GM23338 (cell line): ENCODE data around the gene C1orf50. TPM values are rescaled to one million over a fixed set of nuclear protein-coding genes. Genes with fewer than 3 reads are reported as not detected.

Experiments used
- ATAC-seq: fragments of 200-7000 bp; cut with Tn5 transposase; 3 replicates; pipeline ENCODE4 v1.9.1; 2020
- DNase-seq: peaks from one replicate; pipeline ENCODE4 v3.0.0-alpha.2; 2015; ENCODE audit warnings: low spot score
- H2AFZ ChIP-seq: fragments of 200-600 bp; sonication (generic); 2 replicates; pipeline ENCODE4 v1.8.0; 2016; ENCODE audit warnings: antibody characterized with exemption, mild to moderate bottlenecking, moderate library complexity
- H3F3A ChIP-seq: fragments of 200-600 bp; sonication (generic); replicated peaks from 2 replicates; pipeline ENCODE4 v1.8.0; 2017; ENCODE audit warnings: antibody characterized with exemption, mixed run types, low read depth
- H3K27ac ChIP-seq: fragments of 200-600 bp; sonication (generic); 2 replicates; pipeline ENCODE4 v1.6.1; 2016; ENCODE audit warnings: low read depth
- H3K27me3 ChIP-seq: fragments of 200-600 bp; sonication (generic); 2 replicates; pipeline ENCODE4 v1.8.0; 2016; ENCODE audit warnings: mild to moderate bottlenecking, mixed run types, moderate library complexity; ENCODE audit not compliant: insufficient read depth
- H3K36me3 ChIP-seq: fragments of 200-600 bp; sonication (generic); 2 replicates; pipeline ENCODE4 v1.8.0; 2016; ENCODE audit warnings: mild to moderate bottlenecking; ENCODE audit not compliant: insufficient read depth
- H3K4me1 ChIP-seq: fragments of 200-600 bp; sonication (generic); 2 replicates; pipeline ENCODE4 v1.8.0; 2016; ENCODE audit warnings: mild to moderate bottlenecking, moderate library complexity; ENCODE audit not compliant: insufficient read depth
- H3K4me2 ChIP-seq: fragments of 200-600 bp; sonication (generic); 2 replicates; pipeline ENCODE4 v1.7.1; 2017; ENCODE audit warnings: mixed run types
- H3K4me3 ChIP-seq: fragments of 200-600 bp; sonication (generic); 2 replicates; pipeline ENCODE4 v1.6.1; 2016; ENCODE audit warnings: mixed run types
- H3K79me2 ChIP-seq: fragments of 200-600 bp; sonication (generic); replicated peaks from 2 replicates; pipeline ENCODE4 v1.8.0; 2017; ENCODE audit warnings: mild to moderate bottlenecking; ENCODE audit not compliant: insufficient read depth
- H3K9me2 ChIP-seq: fragments of 200-600 bp; sonication (generic); 2 replicates; pipeline ENCODE4 v1.8.0; 2017; ENCODE audit not compliant: insufficient read depth
- H4K20me1 ChIP-seq: fragments of 200-600 bp; sonication (generic); replicated peaks from 2 replicates; pipeline ENCODE4 v1.8.0; 2017; ENCODE audit warnings: mild to moderate bottlenecking; ENCODE audit not compliant: insufficient read depth
- H3K27ac Mint-ChIP-seq: 2 replicates; pipeline ENCODE4 v1.8.0; 2020; ENCODE audit warnings: inconsistent platforms, mild to moderate bottlenecking, moderate library complexity, mixed read lengths
- H3K27me3 Mint-ChIP-seq: 3 replicates; pipeline ENCODE4 v1.8.0; 2022; ENCODE audit warnings: low read depth, mild to moderate bottlenecking, moderate library complexity, mixed read lengths, inconsistent platforms; ENCODE audit not compliant: insufficient read depth, poor library complexity
- H3K36me3 Mint-ChIP-seq: 3 replicates; pipeline ENCODE4 v1.8.0; 2021; ENCODE audit warnings: low read depth, mild to moderate bottlenecking, inconsistent platforms, moderate library complexity, mixed read lengths
- H3K4me1 Mint-ChIP-seq: 3 replicates; pipeline ENCODE4 v1.8.0; 2020; ENCODE audit warnings: mild to moderate bottlenecking, inconsistent platforms, mixed read lengths
- H3K4me3 Mint-ChIP-seq: 3 replicates; pipeline ENCODE4 v1.8.0; 2021; ENCODE audit warnings: moderate library complexity, mild to moderate bottlenecking, inconsistent platforms, mixed read lengths
- H3K9me3 Mint-ChIP-seq: 3 replicates; pipeline ENCODE4 v1.8.0; 2020; ENCODE audit warnings: moderate library complexity, mild to moderate bottlenecking, inconsistent platforms, mixed read lengths
- CREB1 ChIP-seq: fragments of 250-450 bp; sonication (Bioruptor Pico); IDR thresholded peaks from 2 replicates; pipeline ENCODE4 v1.5.0; 2020; ENCODE audit warnings: low read depth, mild to moderate bottlenecking, moderate library complexity
- EZH2phosphoT487 ChIP-seq: fragments of 200-600 bp; sonication (generic); IDR thresholded peaks from one replicate; pipeline ENCODE4 v1.8.1; 2018; ENCODE audit warnings: antibody characterized with exemption; ENCODE audit not compliant: unreplicated experiment
- JUNB ChIP-seq: IDR thresholded peaks from one replicate; pipeline ENCODE4 v1.6.1; 2016; ENCODE audit warnings: antibody characterized with exemption; ENCODE audit not compliant: unreplicated experiment
- NANOG ChIP-seq: IDR thresholded peaks from 2 replicates; pipeline ENCODE4 v1.6.1; 2016; ENCODE audit warnings: antibody characterized with exemption, borderline replicate concordance
- STAT1 ChIP-seq: IDR thresholded peaks from one replicate; pipeline ENCODE4 v1.6.1; 2016; ENCODE audit warnings: antibody characterized with exemption; ENCODE audit not compliant: unreplicated experiment
- ZNF331 ChIP-seq: fragments of 250-450 bp; sonication (Bioruptor Pico); IDR thresholded peaks from 2 replicates; pipeline ENCODE4 v1.5.0; 2020; ENCODE audit warnings: low read depth, mild to moderate bottlenecking, moderate library complexity
- polyA plus RNA-seq: library from polyadenylated mRNA; unstranded; fragments of >200 nt; fragmentation: Nextera tagmentation; extraction: Ambion mirVana; gene quantifications from 2 replicates; pipeline ENCODE4 v1.2.1, GENCODE V29; 2016
- total RNA-seq: library from RNA; depleted of rRNA; stranded (reverse); fragments of >200 nt; shearing (Covaris generic); gene quantifications from 2 replicates; pipeline ENCODE4 v1.2.3, GENCODE V29; 2014
- TF ChIP-seq, protein P1 (sequence below): IDR thresholded peaks from one replicate; pipeline ENCODE4 v1.6.1; 2018; ENCODE audit warnings: antibody characterized with exemption; ENCODE audit not compliant: unreplicated experiment
- TF ChIP-seq, protein P2 (sequence below), 2 experiments: fragments of 200-600 bp in 1 of 2; sonication (generic) in 1 of 2; conservative IDR thresholded peaks; 2 replicates each; pipeline versions ENCODE4 v1.5.1 to v1.6.1; 2016 to 2017; ENCODE audit warnings: antibody characterized with exemption in 2 of 2, low read depth in 2 of 2, mild to moderate bottlenecking in 2 of 2, moderate library complexity in 1 of 2
- TF ChIP-seq, protein P3 (sequence below): fragments of 250-450 bp; sonication (Bioruptor Pico); IDR thresholded peaks from 2 replicates; pipeline ENCODE4 v1.5.0; 2020; ENCODE audit warnings: mild to moderate bottlenecking, moderate library complexity

The C1orf50 gene
- total and polyA plus RNA-seq, 2 experiments from 2014 or later = 4.4 to 4.7 TPM

DNA sequence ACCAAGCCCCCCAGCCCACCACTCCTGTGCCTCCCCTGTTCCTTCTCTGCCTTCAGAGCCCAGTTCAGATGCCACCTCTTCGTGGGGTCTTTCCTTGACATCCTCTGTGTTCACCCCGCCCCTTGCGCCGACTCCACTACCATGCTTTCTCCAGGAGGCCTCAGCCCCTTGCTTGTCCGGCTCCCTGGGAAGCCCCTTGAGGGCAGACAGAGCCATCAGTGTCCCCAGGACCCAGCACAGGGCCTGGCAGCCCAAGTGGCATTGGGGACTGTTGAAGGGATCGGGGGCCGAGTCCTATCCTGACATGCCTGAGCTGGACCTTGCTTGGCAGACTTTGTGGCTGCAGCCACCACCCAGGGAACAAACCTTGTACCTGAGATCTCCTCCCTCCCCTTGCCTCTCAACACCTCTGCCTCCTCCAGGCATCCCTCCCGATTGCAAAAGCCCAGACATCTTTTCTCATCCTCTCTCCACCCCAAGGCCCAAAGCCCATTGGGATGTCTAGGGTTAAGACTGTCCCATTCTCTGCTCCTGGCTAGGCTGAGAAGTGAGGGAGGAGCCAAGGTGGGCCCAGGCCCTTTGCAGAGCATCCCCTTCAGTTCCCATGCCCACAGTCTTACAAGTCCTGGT is 30.4 kb upstream of the C1orf50 start (continued):
- TF ChIP-seq, protein P1, sequence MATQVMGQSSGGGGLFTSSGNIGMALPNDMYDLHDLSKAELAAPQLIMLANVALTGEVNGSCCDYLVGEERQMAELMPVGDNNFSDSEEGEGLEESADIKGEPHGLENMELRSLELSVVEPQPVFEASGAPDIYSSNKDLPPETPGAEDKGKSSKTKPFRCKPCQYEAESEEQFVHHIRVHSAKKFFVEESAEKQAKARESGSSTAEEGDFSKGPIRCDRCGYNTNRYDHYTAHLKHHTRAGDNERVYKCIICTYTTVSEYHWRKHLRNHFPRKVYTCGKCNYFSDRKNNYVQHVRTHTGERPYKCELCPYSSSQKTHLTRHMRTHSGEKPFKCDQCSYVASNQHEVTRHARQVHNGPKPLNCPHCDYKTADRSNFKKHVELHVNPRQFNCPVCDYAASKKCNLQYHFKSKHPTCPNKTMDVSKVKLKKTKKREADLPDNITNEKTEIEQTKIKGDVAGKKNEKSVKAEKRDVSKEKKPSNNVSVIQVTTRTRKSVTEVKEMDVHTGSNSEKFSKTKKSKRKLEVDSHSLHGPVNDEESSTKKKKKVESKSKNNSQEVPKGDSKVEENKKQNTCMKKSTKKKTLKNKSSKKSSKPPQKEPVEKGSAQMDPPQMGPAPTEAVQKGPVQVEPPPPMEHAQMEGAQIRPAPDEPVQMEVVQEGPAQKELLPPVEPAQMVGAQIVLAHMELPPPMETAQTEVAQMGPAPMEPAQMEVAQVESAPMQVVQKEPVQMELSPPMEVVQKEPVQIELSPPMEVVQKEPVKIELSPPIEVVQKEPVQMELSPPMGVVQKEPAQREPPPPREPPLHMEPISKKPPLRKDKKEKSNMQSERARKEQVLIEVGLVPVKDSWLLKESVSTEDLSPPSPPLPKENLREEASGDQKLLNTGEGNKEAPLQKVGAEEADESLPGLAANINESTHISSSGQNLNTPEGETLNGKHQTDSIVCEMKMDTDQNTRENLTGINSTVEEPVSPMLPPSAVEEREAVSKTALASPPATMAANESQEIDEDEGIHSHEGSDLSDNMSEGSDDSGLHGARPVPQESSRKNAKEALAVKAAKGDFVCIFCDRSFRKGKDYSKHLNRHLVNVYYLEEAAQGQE = no peak
- TF ChIP-seq STAT1 = no peak
- no peak for TF ChIP-seq JUNB
- no peak for TF ChIP-seq CREB1 (CRISPR knock-in tag)

DNA sequence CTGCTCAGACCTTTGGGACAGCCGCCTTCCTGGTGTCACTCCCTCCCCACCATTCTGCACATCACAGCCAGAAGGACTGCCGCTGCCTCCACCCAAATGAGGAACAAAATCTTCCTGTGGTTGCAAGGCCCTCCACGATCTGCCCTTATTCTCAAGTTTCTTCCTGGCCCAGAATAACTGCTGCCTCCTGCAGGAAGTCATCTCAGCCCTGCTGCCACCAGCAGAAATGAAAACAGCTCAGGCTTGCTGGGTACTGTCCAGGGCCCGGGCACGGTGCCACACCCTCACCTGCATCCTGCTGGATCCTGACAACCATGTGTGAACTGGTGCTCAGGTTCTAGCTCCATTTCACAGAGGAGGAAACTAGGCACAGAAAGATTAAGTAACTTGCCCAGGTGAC is 29.8 kb upstream of the C1orf50 start:
- no peak overlapping the region; the same call in 1 of the 2 replicates for H3K27ac Mint-ChIP-seq
- no peak for ATAC-seq
- H3K36me3 ChIP-seq = no peaks in the 10 kb centered on the region
- TF ChIP-seq, protein P2, sequence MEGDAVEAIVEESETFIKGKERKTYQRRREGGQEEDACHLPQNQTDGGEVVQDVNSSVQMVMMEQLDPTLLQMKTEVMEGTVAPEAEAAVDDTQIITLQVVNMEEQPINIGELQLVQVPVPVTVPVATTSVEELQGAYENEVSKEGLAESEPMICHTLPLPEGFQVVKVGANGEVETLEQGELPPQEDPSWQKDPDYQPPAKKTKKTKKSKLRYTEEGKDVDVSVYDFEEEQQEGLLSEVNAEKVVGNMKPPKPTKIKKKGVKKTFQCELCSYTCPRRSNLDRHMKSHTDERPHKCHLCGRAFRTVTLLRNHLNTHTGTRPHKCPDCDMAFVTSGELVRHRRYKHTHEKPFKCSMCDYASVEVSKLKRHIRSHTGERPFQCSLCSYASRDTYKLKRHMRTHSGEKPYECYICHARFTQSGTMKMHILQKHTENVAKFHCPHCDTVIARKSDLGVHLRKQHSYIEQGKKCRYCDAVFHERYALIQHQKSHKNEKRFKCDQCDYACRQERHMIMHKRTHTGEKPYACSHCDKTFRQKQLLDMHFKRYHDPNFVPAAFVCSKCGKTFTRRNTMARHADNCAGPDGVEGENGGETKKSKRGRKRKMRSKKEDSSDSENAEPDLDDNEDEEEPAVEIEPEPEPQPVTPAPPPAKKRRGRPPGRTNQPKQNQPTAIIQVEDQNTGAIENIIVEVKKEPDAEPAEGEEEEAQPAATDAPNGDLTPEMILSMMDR (conservative IDR thresholded peaks at IDR 0.05; ENCODE audit: low read depth in 2 of 2) = no peak
- TF ChIP-seq CREB1 (CRISPR knock-in tag) = no peak
- TF ChIP-seq, protein P3, sequence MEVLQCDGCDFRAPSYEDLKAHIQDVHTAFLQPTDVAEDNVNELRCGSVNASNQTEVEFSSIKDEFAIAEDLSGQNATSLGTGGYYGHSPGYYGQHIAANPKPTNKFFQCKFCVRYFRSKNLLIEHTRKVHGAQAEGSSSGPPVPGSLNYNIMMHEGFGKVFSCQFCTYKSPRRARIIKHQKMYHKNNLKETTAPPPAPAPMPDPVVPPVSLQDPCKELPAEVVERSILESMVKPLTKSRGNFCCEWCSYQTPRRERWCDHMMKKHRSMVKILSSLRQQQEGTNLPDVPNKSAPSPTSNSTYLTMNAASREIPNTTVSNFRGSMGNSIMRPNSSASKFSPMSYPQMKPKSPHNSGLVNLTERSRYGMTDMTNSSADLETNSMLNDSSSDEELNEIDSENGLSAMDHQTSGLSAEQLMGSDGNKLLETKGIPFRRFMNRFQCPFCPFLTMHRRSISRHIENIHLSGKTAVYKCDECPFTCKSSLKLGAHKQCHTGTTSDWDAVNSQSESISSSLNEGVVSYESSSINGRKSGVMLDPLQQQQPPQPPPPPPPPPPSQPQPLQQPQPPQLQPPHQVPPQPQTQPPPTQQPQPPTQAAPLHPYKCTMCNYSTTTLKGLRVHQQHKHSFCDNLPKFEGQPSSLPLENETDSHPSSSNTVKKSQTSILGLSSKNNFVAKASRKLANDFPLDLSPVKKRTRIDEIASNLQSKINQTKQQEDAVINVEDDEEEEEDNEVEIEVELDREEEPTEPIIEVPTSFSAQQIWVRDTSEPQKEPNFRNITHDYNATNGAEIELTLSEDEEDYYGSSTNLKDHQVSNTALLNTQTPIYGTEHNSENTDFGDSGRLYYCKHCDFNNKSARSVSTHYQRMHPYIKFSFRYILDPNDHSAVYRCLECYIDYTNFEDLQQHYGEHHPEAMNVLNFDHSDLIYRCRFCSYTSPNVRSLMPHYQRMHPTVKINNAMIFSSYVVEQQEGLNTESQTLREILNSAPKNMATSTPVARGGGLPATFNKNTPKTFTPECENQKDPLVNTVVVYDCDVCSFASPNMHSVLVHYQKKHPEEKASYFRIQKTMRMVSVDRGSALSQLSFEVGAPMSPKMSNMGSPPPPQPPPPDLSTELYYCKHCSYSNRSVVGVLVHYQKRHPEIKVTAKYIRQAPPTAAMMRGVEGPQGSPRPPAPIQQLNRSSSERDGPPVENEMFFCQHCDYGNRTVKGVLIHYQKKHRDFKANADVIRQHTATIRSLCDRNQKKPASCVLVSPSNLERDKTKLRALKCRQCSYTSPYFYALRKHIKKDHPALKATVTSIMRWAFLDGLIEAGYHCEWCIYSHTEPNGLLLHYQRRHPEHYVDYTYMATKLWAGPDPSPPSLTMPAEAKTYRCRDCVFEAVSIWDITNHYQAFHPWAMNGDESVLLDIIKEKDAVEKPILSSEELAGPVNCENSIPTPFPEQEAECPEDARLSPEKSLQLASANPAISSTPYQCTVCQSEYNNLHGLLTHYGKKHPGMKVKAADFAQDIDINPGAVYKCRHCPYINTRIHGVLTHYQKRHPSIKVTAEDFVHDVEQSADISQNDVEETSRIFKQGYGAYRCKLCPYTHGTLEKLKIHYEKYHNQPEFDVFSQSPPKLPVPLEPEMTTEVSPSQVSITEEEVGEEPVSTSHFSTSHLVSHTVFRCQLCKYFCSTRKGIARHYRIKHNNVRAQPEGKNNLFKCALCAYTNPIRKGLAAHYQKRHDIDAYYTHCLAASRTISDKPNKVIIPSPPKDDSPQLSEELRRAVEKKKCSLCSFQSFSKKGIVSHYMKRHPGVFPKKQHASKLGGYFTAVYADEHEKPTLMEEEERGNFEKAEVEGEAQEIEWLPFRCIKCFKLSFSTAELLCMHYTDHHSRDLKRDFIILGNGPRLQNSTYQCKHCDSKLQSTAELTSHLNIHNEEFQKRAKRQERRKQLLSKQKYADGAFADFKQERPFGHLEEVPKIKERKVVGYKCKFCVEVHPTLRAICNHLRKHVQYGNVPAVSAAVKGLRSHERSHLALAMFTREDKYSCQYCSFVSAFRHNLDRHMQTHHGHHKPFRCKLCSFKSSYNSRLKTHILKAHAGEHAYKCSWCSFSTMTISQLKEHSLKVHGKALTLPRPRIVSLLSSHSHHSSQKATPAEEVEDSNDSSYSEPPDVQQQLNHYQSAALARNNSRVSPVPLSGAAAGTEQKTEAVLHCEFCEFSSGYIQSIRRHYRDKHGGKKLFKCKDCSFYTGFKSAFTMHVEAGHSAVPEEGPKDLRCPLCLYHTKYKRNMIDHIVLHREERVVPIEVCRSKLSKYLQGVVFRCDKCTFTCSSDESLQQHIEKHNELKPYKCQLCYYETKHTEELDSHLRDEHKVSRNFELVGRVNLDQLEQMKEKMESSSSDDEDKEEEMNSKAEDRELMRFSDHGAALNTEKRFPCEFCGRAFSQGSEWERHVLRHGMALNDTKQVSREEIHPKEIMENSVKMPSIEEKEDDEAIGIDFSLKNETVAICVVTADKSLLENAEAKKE (CRISPR knock-in tag) = no peak
- TF ChIP-seq NANOG = no peak
- TF ChIP-seq, protein P1 = no peak
- TF ChIP-seq ZNF331 (CRISPR knock-in tag) = no peak
- no peak for TF ChIP-seq EZH2phosphoT487
- no peak for TF ChIP-seq STAT1

More for the DNA sequence above, 29.8 kb upstream of the C1orf50 start:
- H3K4me2 ChIP-seq = no peak overlapping the region
- H3K4me3 ChIP-seq = no peak overlapping the region
- H2AFZ ChIP-seq = no peak overlapping the region
- Mint-ChIP-seq H3K36me3 (peaks cover 2% of the 10 kb centered on the region; the same call in 1 of the 3 replicates), H3K4me1 (peaks cover 35% of the 10 kb centered on the region), H3K9me3 (no peaks in the 10 kb centered on the region), H3K27me3 (peaks cover 12% of the 10 kb centered on the region), H3K4me3 (no peak overlapping the region)
- peaks cover 22% of the 10 kb centered on the region for H3K4me1 ChIP-seq
- no peaks in the 10 kb centered on the region for H3K79me2 ChIP-seq
- H3K9me2 ChIP-seq = no peaks in the 10 kb centered on the region
- DNase-seq = no peak
- no peaks in the 10 kb centered on the region for H3F3A ChIP-seq
- H3K27me3 ChIP-seq = no peaks in the 10 kb centered on the region
- no peak overlapping the region for H3K27ac ChIP-seq
- no peaks in the 10 kb centered on the region for H4K20me1 ChIP-seq
